SU-DHL-6 (cell line): ENCODE results near the gene WWOX.

Source experiments
- H2AFZ ChIP-seq: fragments of 200-600 bp; sonication (generic); 2 replicates; pipeline ENCODE4 v1.6.1; 2014; ENCODE audit warnings: low read depth, mild to moderate bottlenecking, moderate library complexity, mixed read lengths, antibody characterized with exemption, low read length; ENCODE audit not compliant: severe bottlenecking
- H3F3A ChIP-seq: fragments of 200-600 bp; shearing (Covaris generic); 2 replicates; pipeline ENCODE4 v1.6.0; 2016; ENCODE audit warnings: antibody characterized with exemption, mild to moderate bottlenecking; ENCODE audit not compliant: insufficient read depth
- H3K27ac ChIP-seq: fragments of 200-600 bp; sonication (generic); 2 replicates; pipeline ENCODE4 v1.5.1; 2016; ENCODE audit warnings: low read depth, mild to moderate bottlenecking, low read length, moderate library complexity, mixed read lengths
- H3K27me3 ChIP-seq: fragments of 200-600 bp; sonication (generic), shearing (Covaris generic); 2 replicates; pipeline ENCODE4 v1.6.0; 2014; ENCODE audit warnings: mild to moderate bottlenecking, low read length
- H3K36me3 ChIP-seq: fragments of 200-600 bp; sonication (generic); 2 replicates; pipeline ENCODE4 v1.6.1; 2014; ENCODE audit warnings: mild to moderate bottlenecking, low read length, mixed read lengths
- H3K4me2 ChIP-seq: fragments of 300-600, 200-600 bp; shearing (Covaris generic), sonication (generic); 2 replicates; pipeline ENCODE4 v1.6.0; 2014; ENCODE audit warnings: low read length, low read depth, mild to moderate bottlenecking; ENCODE audit not compliant: poor library complexity, severe bottlenecking
- H3K4me3 ChIP-seq: fragments of 200-600 bp; sonication (generic); 2 replicates; pipeline ENCODE4 v1.5.1; 2014; ENCODE audit warnings: antibody characterized with exemption, low read length, mild to moderate bottlenecking, mixed read lengths; ENCODE audit not compliant: insufficient read depth, poor library complexity, severe bottlenecking
- H3K79me2 ChIP-seq: fragments of 200-600 bp; sonication (generic); 2 replicates; pipeline ENCODE4 v1.6.1; 2014; ENCODE audit warnings: mild to moderate bottlenecking, low read length, moderate library complexity; ENCODE audit not compliant: insufficient read depth
- H3K9ac ChIP-seq: fragments of 200-600 bp; sonication (generic); 2 replicates; pipeline ENCODE4 v1.7.0; 2014; ENCODE audit warnings: mild to moderate bottlenecking, low read length
- H3K9me2 ChIP-seq: fragments of 200-600 bp; sonication (generic); replicated peaks from 2 replicates; pipeline ENCODE4 v1.6.1; 2014; ENCODE audit warnings: low read length; ENCODE audit not compliant: insufficient read depth
- H3K9me3 ChIP-seq: fragments of 200-600 bp; sonication (generic); 2 replicates; pipeline ENCODE4 v1.6.1; 2014; ENCODE audit warnings: low read length, mixed read lengths; ENCODE audit not compliant: insufficient read depth
- H4K20me1 ChIP-seq: fragments of 200-600 bp; sonication (generic); 2 replicates; pipeline ENCODE4 v1.6.1; 2014; ENCODE audit warnings: low read depth, mild to moderate bottlenecking, antibody characterized with exemption, low read length, moderate library complexity, mixed read lengths
- EZH2phosphoT487 ChIP-seq: fragments of 200-600 bp; sonication (generic), shearing (Covaris generic); conservative IDR thresholded peaks from 2 replicates; pipeline ENCODE4 v1.6.1; 2018; ENCODE audit warnings: mild to moderate bottlenecking, antibody characterized with exemption, low read length, moderate library complexity, mixed read lengths
- TF ChIP-seq, protein P1 (sequence below): fragments of 200-600 bp; sonication (generic); IDR thresholded peaks from one replicate; pipeline ENCODE4 v1.5.1; 2017; ENCODE audit warnings: antibody characterized with exemption, mild to moderate bottlenecking, low read length, moderate library complexity; ENCODE audit not compliant: insufficient read depth, poor library complexity, severe bottlenecking

WWOX gene

GRCh38 chr16:78352184-78352583, 252.7 kb downstream of the WWOX start:
- Histone ChIP-seq H3K27me3 (no peaks in the 10 kb centered on the region), H3K9me2 (no peaks in the 10 kb centered on the region)
- TF ChIP-seq, protein P1, sequence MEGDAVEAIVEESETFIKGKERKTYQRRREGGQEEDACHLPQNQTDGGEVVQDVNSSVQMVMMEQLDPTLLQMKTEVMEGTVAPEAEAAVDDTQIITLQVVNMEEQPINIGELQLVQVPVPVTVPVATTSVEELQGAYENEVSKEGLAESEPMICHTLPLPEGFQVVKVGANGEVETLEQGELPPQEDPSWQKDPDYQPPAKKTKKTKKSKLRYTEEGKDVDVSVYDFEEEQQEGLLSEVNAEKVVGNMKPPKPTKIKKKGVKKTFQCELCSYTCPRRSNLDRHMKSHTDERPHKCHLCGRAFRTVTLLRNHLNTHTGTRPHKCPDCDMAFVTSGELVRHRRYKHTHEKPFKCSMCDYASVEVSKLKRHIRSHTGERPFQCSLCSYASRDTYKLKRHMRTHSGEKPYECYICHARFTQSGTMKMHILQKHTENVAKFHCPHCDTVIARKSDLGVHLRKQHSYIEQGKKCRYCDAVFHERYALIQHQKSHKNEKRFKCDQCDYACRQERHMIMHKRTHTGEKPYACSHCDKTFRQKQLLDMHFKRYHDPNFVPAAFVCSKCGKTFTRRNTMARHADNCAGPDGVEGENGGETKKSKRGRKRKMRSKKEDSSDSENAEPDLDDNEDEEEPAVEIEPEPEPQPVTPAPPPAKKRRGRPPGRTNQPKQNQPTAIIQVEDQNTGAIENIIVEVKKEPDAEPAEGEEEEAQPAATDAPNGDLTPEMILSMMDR, result no peak
- no peak for TF ChIP-seq EZH2phosphoT487

GRCh38 chr16:78353640-78354275, 254.3 kb downstream of the WWOX start:
- no peak overlapping the region for H3K27ac ChIP-seq
- H4K20me1 ChIP-seq, result no peaks in the 10 kb centered on the region
- no peak overlapping the region for H3K4me3 ChIP-seq
- H3K79me2 ChIP-seq, result no peaks in the 10 kb centered on the region
- no peaks in the 10 kb centered on the region for H3K27me3 ChIP-seq
- H3F3A ChIP-seq, result no peaks in the 10 kb centered on the region
- no peaks in the 10 kb centered on the region for H3K9me3 ChIP-seq
- H3K4me2 ChIP-seq, result no peak overlapping the region
- no peak overlapping the region for H3K9ac ChIP-seq
- no peak overlapping the region for H2AFZ ChIP-seq
- TF ChIP-seq EZH2phosphoT487, result no peak
- TF ChIP-seq, protein P1, result no peak
- no peaks in the 10 kb centered on the region for H3K9me2 ChIP-seq
- H3K36me3 ChIP-seq, result no peaks in the 10 kb centered on the region

More at GRCh38 chr16:78352184-78352583, 252.7 kb downstream of the WWOX start:
- Histone ChIP-seq H3F3A (no peaks in the 10 kb centered on the region), H3K79me2 (no peaks in the 10 kb centered on the region), H3K9ac (no peak overlapping the region), H3K4me2 (no peak overlapping the region), H3K9me3 (no peaks in the 10 kb centered on the region), H4K20me1 (no peaks in the 10 kb centered on the region), H3K4me3 (no peak overlapping the region), H3K27ac (no peak overlapping the region), H3K36me3 (no peaks in the 10 kb centered on the region), H2AFZ (no peak overlapping the region)

DNA sequence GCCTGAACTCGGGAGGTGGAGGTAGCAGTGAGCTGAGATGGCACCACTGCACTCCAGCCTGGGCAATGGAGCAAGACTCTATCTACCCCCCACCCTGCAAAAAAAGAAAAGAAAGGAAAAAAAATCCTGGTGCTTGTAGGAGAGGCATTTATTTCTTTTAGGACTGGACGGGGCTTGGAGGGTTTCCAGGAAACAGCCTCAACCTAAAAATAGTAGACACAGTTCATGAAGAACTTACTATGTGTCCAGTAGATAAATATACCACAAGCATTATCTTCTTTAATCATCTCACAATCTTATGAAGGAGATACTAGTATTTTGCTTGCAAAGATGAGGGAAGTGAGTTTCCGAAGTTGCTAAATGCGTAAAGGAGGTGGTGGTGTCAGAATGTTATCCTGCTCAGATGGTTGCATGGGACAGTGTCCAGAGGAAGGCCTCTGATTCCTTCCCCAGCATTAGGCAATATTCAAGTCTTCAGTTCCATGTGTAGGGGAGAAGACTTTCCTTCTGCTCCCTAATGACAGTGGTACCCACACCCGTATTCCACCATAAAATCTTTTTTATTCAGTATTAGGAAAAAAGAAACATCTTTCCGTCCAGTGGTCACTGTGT, 263.2 kb downstream of the WWOX start:
- H3F3A ChIP-seq, result no peaks in the 10 kb centered on the region
- H3K9me2 ChIP-seq, result no peaks in the 10 kb centered on the region
- TF ChIP-seq EZH2phosphoT487, result no peak
- TF ChIP-seq, protein P1, result no peak
- no peaks in the 10 kb centered on the region for H4K20me1 ChIP-seq
- no peak overlapping the region for H3K27ac ChIP-seq
- no peak overlapping the region for H3K4me3 ChIP-seq
- no peak overlapping the region for H3K9ac ChIP-seq
- H3K79me2 ChIP-seq, result no peaks in the 10 kb centered on the region
- no peak overlapping the region for H2AFZ ChIP-seq
- no peaks in the 10 kb centered on the region for H3K9me3 ChIP-seq
- H3K36me3 ChIP-seq, result no peaks in the 10 kb centered on the region
- no peak overlapping the region for H3K4me2 ChIP-seq
- H3K27me3 ChIP-seq, result no peaks in the 10 kb centered on the region
